ENCODE measurements around the gene CHAD. TPM values are rescaled to one million over a fixed set of nuclear protein-coding genes. Genes with fewer than 3 reads are reported as not detected.
"Not testable (repeated sequence)": the region's sequence is repeated elsewhere in the genome, so short reads cannot be mapped to it uniquely, and the experiment has no call there.

The CHAD gene
- total and polyA plus RNA-seq, 8 donors = 1.7 to 26.2 (median 6.4) TPM

DNA sequence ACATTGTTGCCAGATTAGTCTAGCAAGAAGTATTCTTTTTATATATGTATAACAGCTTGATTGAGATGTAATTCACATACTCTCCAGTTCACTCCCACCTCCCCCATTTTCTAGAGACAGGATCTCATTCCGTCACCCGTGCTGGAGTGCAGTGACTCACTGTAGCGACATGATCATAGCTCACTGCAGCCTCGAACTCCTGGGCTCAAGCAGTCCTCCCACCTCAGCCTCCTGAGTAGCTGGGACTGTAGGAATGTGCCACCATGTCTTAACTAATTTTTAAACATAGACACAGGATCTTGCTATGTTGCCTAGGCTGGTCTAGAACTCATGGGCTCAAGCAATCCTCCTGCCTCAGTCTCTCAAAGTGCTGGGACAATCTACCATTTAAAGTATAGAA lies 6.7 kb upstream of the CHAD start:
- no peaks in the 10 kb centered on the region for H3K9me3 ChIP-seq
- TF ChIP-seq, protein P1, sequence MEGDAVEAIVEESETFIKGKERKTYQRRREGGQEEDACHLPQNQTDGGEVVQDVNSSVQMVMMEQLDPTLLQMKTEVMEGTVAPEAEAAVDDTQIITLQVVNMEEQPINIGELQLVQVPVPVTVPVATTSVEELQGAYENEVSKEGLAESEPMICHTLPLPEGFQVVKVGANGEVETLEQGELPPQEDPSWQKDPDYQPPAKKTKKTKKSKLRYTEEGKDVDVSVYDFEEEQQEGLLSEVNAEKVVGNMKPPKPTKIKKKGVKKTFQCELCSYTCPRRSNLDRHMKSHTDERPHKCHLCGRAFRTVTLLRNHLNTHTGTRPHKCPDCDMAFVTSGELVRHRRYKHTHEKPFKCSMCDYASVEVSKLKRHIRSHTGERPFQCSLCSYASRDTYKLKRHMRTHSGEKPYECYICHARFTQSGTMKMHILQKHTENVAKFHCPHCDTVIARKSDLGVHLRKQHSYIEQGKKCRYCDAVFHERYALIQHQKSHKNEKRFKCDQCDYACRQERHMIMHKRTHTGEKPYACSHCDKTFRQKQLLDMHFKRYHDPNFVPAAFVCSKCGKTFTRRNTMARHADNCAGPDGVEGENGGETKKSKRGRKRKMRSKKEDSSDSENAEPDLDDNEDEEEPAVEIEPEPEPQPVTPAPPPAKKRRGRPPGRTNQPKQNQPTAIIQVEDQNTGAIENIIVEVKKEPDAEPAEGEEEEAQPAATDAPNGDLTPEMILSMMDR (IDR thresholded peaks at IDR 0.05) = no peak
- no peaks in the 10 kb centered on the region for H3K27me3 ChIP-seq
- intact Hi-C loops (cut with DNase I) = loop anchor here in 1 of 3 donors (10.0 kb wide), 1 partner anchor 111 kb away; no protein-coding TSS in a partner anchor
- ATAC-seq = no peak
- DNase-seq = no peak
- H3K4me1 ChIP-seq = peaks cover 5 to 16% (median 11%) of the 10 kb centered on the region in 3 donors
- no peaks in the 10 kb centered on the region for H3K36me3 ChIP-seq
- 44 to 55% methylated on average over 4 of the region's 4 CpGs for whole genome bisulfite sequencing, 2 donors
- H3K27ac ChIP-seq = no peak overlapping the region
- H3K4me3 ChIP-seq = peak overlapping the region in 1 of 4 donors; percentile 32
- no peak for FAIRE-seq

DNA sequence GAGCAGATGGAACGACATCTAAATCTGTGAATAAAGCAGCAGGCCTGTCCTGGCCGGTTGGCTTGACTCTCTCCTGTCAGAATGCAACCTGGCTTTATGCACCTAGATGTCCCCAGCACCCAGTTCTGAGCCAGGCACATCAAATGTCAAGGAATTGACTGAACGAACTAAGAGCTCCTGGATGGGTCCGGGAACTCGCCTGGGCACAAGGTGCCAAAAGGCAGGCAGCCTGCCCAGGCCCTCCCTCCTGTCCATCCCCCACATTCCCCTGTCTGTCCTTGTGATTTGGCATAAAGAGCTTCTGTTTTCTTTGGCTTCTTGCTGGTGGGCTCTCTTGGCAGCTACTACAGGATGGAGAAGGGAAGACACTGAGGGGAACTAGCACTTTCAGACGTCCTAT lies 5.8 kb upstream of the CHAD start:
- FAIRE-seq (no peak), ATAC-seq (no peak), DNase-seq (no peak)
- 34 to 38% methylated on average over 6 of the region's 6 CpGs for WGBS, 2 donors
- TF ChIP-seq, protein P1 (IDR thresholded peaks at IDR 0.05) = no peak
- no peaks in the 10 kb centered on the region for H3K27me3 ChIP-seq
- no peak overlapping the region for H3K27ac ChIP-seq
- H3K36me3 ChIP-seq = no peaks in the 10 kb centered on the region
- H3K9me3 ChIP-seq = no peaks in the 10 kb centered on the region
- no peak overlapping the region for H3K4me3 ChIP-seq
- intact Hi-C loops (cut with DNase I) = loop anchor here in 2 of 3 donors (5.0 to 10.0 kb wide), 2 partner anchors 107 to 110 kb away; no protein-coding TSS in a partner anchor
- peaks cover 5 to 10% (median 6%) of the 10 kb centered on the region in 3 donors for H3K4me1 ChIP-seq

DNA sequence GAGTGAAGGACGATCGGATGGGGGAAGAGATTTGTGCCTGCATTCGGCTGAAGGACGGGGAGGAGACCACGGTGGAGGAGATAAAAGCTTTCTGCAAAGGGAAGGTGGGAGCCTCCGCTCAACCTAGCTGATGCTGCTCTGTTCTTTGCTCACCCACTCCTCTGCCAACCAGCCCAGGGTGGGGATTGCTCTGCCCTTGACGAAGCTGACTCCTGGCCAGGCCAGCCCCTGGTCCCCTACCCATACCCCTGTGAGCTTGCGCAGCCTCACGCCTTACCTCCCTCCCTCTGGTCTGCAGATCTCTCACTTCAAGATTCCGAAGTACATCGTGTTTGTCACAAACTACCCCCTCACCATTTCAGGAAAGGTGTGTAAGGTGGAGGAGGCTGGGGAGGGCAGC lies 5.2 kb upstream of the CHAD start:
- Histone ChIP-seq H3K36me3 (no peaks in the 10 kb centered on the region), H3K27ac (no peak overlapping the region), H3K9me3 (no peaks in the 10 kb centered on the region), H3K27me3 (no peaks in the 10 kb centered on the region), H3K4me3 (no peak overlapping the region), H3K4me1 (peaks cover 5 to 9% (median 6%) of the 10 kb centered on the region in 3 donors)
- intact Hi-C loops (cut with DNase I) = loop anchor here in 2 of 3 donors (5.0 to 10.0 kb wide), 2 partner anchors 107 to 109 kb away; no protein-coding TSS in a partner anchor
- FAIRE-seq (no peak), ATAC-seq (no peak), DNase-seq (peak in 1 of 6 donors; percentile 7)
- TF ChIP-seq, protein P1 (IDR thresholded peaks at IDR 0.05) = no peak
- WGBS, 2 donors = 79 to 80% methylated on average over 11 of the region's 11 CpGs

DNA sequence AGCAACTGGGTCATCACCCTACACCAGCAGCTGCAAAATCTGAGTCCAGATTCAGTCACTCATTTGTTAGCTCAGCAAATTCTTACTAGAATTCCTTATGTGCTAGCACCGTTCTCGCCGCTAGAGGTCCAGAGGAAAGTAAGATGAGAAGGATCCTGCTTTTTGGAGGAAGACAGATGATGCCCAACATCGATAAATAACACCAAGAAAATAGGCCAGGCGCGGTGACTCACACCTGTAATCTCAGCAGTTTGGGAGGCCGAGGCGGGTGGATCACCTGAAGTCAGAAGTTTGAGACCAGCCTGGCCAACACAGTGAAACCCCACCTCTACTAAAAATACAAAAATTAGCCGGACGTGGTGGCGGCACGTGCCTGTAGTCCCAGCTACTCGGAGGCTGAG lies 4.1 kb upstream of the CHAD start:
- not testable (repeated sequence) for H3K36me3 ChIP-seq, H3K9me3 ChIP-seq, H3K4me3 ChIP-seq, H3K27me3 ChIP-seq, ATAC-seq, FAIRE-seq, H3K4me1 ChIP-seq, H3K27ac ChIP-seq
- DNase-seq = peak in 1 of 6 donors; percentile 2
- WGBS, 2 donors = 87 to 92% methylated on average over 13 of the region's 13 CpGs
- intact Hi-C loops (cut with DNase I) = loop anchor here in 2 of 3 donors (5.0 to 10.0 kb wide), 2 partner anchors 105 to 108 kb away; no protein-coding TSS in a partner anchor

GRCh38 chr17:50472286-50472685 lies 3.6 kb upstream of the CHAD start:
- H3K4me3 ChIP-seq = no peak overlapping the region
- H3K9me3 ChIP-seq = no peaks in the 10 kb centered on the region
- H3K36me3 ChIP-seq = no peaks in the 10 kb centered on the region
- peaks cover 0 to 6% (median 2%) of the 10 kb centered on the region in 3 donors for H3K4me1 ChIP-seq
- FAIRE-seq = no peak
- no peaks in the 10 kb centered on the region for H3K27me3 ChIP-seq
- no peak for ATAC-seq
- intact Hi-C loops (cut with DNase I) = loop anchor here in 2 of 3 donors (5.0 to 10.0 kb wide), 2 partner anchors 105 to 107 kb away; no protein-coding TSS in a partner anchor
- TF ChIP-seq, protein P1 (IDR thresholded peaks at IDR 0.05) = no peak
- DNase-seq = no peak
- WGBS, 2 donors = 92 to 93% methylated on average over 10 of the region's 10 CpGs
- H3K27ac ChIP-seq = no peak overlapping the region
